SK-N-SH (cell line): Measurements from ENCODE around the gene RGMA.

ENCODE experiments used
- CTCF ChIP-seq: fragments of 200-600 bp; sonication (generic); IDR thresholded peaks from 2 replicates; pipeline ENCODE4 v1.6.1; 2017; ENCODE audit warnings: antibody characterized with exemption, mild to moderate bottlenecking, moderate library complexity
- RAD21 ChIP-seq: IDR thresholded peaks from 2 replicates; pipeline ENCODE4 v1.6.1; 2012; ENCODE audit warnings: mild to moderate bottlenecking, low read length
- SIN3A ChIP-seq: IDR thresholded peaks from 2 replicates; pipeline ENCODE4 v1.6.1; 2012; ENCODE audit warnings: low read depth, mild to moderate bottlenecking, low read length, moderate library complexity, borderline replicate concordance
- TAF1 ChIP-seq: IDR thresholded peaks from 2 replicates; pipeline ENCODE4 v1.6.1; 2012; ENCODE audit warnings: low read depth, mild to moderate bottlenecking, low read length, moderate library complexity, borderline replicate concordance
- TCF12 ChIP-seq: IDR thresholded peaks from 2 replicates; pipeline ENCODE4 v1.4.0; 2012
- TEAD4 ChIP-seq: IDR thresholded peaks from 2 replicates; pipeline ENCODE4 v1.4.0; 2012; ENCODE audit warnings: mild to moderate bottlenecking, borderline replicate concordance; ENCODE audit not compliant: insufficient read depth

- no peak for TF ChIP-seq SIN3A
- no peak for TF ChIP-seq TCF12
- no peak for TF ChIP-seq TAF1
- TF ChIP-seq TEAD4 = no peak
- TF ChIP-seq CTCF = no peak
- TF ChIP-seq RAD21 = no peak
These were observed 12.8 kb downstream of the RGMA start for GRCh38 chr15:93076217-93076616.
